ENCODE measurements around the gene CDAN1.

GRCh38 chr15:42716125-42716524 lies 20.8 kb downstream of the CDAN1 start:
- TF ChIP-seq, protein P1, sequence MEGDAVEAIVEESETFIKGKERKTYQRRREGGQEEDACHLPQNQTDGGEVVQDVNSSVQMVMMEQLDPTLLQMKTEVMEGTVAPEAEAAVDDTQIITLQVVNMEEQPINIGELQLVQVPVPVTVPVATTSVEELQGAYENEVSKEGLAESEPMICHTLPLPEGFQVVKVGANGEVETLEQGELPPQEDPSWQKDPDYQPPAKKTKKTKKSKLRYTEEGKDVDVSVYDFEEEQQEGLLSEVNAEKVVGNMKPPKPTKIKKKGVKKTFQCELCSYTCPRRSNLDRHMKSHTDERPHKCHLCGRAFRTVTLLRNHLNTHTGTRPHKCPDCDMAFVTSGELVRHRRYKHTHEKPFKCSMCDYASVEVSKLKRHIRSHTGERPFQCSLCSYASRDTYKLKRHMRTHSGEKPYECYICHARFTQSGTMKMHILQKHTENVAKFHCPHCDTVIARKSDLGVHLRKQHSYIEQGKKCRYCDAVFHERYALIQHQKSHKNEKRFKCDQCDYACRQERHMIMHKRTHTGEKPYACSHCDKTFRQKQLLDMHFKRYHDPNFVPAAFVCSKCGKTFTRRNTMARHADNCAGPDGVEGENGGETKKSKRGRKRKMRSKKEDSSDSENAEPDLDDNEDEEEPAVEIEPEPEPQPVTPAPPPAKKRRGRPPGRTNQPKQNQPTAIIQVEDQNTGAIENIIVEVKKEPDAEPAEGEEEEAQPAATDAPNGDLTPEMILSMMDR (IDR thresholded peaks at IDR 0.05; ENCODE audit: extremely low read depth in 1 of 2, insufficient read depth in 1 of 2, low read depth in 1 of 2, low read length in 2 of 2) = no peak
- TF ChIP-seq POLR2A (IDR thresholded peaks at IDR 0.05; ENCODE audit: low read depth, low read length) (no peak), JUN (IDR thresholded peaks at IDR 0.05; ENCODE audit: borderline replicate concordance, insufficient read depth, insufficient read length, low read depth) (no peak), EZH2 (IDR thresholded peaks at IDR 0.05; ENCODE audit: borderline replicate concordance, low read depth, low read length, severe bottlenecking) (no peak), POLR2AphosphoS5 (IDR thresholded peaks at IDR 0.05; ENCODE audit: insufficient read depth, low read depth, low read length) (no peak), FOS (IDR thresholded peaks at IDR 0.05; ENCODE audit: borderline replicate concordance, insufficient read depth, low read length) (no peak), MYC (IDR thresholded peaks at IDR 0.05; ENCODE audit: low read depth, low read length) (no peak)
- TF ChIP-seq, protein P2, sequence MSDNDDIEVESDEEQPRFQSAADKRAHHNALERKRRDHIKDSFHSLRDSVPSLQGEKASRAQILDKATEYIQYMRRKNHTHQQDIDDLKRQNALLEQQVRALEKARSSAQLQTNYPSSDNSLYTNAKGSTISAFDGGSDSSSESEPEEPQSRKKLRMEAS (IDR thresholded peaks at IDR 0.05; ENCODE audit: insufficient read depth, insufficient read length) = no peak
